ENCODE data around the gene FGD5.
"Not testable (repeated sequence)": the region's sequence is repeated elsewhere in the genome, so short reads cannot be mapped to it uniquely, and the experiment has no call there.

The FGD5 gene

GRCh38 chr3:14900881-14901873 lies 82.4 kb downstream of the FGD5 start:
- no peak overlapping the region for H3K4me3 ChIP-seq (ENCODE audit: low read depth, low read length)

- H3K4me3 ChIP-seq (ENCODE audit: low read depth, low read length): no peak overlapping the region
Observed at GRCh38 chr3:14902719-14903118, 84.0 kb downstream of the FGD5 start.

- H3K4me3 ChIP-seq (ENCODE audit: low read depth, low read length): not testable (repeated sequence)
Observed at GRCh38 chr3:14903501-14903900, 84.7 kb downstream of the FGD5 start.

GRCh38 chr3:14905055-14905657 lies 86.4 kb downstream of the FGD5 start:
- H3K4me3 ChIP-seq (ENCODE audit: low read depth, low read length): no peak overlapping the region

GRCh38 chr3:14906355-14906971 lies 87.7 kb downstream of the FGD5 start:
- H3K4me3 ChIP-seq (ENCODE audit: low read depth, low read length): no peak overlapping the region

GRCh38 chr3:14907043-14907966 lies 88.5 kb downstream of the FGD5 start:
- H3K4me3 ChIP-seq (ENCODE audit: low read depth, low read length): no peak overlapping the region

GRCh38 chr3:14909250-14909649 lies 90.5 kb downstream of the FGD5 start:
- H3K4me3 ChIP-seq (ENCODE audit: low read depth, low read length): no peak overlapping the region

GRCh38 chr3:14911651-14912050 lies 92.9 kb downstream of the FGD5 start:
- no peak overlapping the region for H3K4me3 ChIP-seq (ENCODE audit: low read depth, low read length)

GRCh38 chr3:14913071-14913925 lies 94.5 kb downstream of the FGD5 start:
- H3K4me3 ChIP-seq (ENCODE audit: low read depth, low read length): no peak overlapping the region

GRCh38 chr3:14913926-14914778 lies 95.4 kb downstream of the FGD5 start:
- H3K4me3 ChIP-seq (ENCODE audit: low read depth, low read length): no peak overlapping the region

GRCh38 chr3:14914779-14915117 lies 96.0 kb downstream of the FGD5 start:
- no peak overlapping the region for H3K4me3 ChIP-seq (ENCODE audit: low read depth, low read length)

- H3K4me3 ChIP-seq (ENCODE audit: low read depth, low read length): no peak overlapping the region
Observed at GRCh38 chr3:14915636-14916222, 97.0 kb downstream of the FGD5 start.

GRCh38 chr3:14918356-14918860 lies 99.6 kb downstream of the FGD5 start:
- H3K4me3 ChIP-seq (ENCODE audit: low read depth, low read length): no peak overlapping the region

GRCh38 chr3:14920536-14920935 lies 101.8 kb downstream of the FGD5 start:
- no peak overlapping the region for H3K4me3 ChIP-seq (ENCODE audit: low read depth, low read length)

GRCh38 chr3:14921034-14921616 lies 102.4 kb downstream of the FGD5 start:
- H3K4me3 ChIP-seq (ENCODE audit: low read depth, low read length): no peak overlapping the region

GRCh38 chr3:14921811-14922705 lies 103.3 kb downstream of the FGD5 start:
- H3K4me3 ChIP-seq (ENCODE audit: low read depth, low read length): no peak overlapping the region

GRCh38 chr3:14922863-14923262 lies 104.1 kb downstream of the FGD5 start:
- no peak overlapping the region for H3K4me3 ChIP-seq (ENCODE audit: low read depth, low read length)

All from iPS-11a (cell line).